ENCODE data around the gene ADARB2. TPM values are rescaled to one million over a fixed set of nuclear protein-coding genes. Genes with fewer than 3 reads are reported as not detected.

The ADARB2 gene
- total and polyA plus RNA-seq, 10 of the 15 experiments (the other 5 are each of a cell fraction or from before 2014, with no cell fraction given) = 0.02 to 4.1 (median 0.76) TPM

DNA sequence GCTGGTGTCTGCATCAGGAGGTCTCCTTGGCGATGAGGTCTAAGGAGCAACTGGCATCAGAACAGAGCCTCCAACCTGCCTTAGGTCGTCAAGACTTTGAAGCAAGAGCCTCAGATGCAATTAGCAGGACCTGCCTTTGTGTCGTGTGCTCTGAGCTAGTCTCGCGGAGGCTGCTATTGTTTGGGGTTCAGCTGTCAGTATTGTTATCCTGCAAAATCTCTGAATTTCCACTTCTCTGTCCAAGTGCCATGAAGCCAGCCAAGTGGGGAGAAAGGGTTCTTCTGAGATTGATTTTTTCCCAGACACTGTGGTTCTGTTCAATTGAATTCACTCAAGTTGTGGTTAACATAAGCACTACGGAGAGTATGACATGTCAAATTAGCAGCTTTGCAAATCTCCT, 78.7 kb downstream of the ADARB2 start (continued):
- TF ChIP-seq, protein P1, sequence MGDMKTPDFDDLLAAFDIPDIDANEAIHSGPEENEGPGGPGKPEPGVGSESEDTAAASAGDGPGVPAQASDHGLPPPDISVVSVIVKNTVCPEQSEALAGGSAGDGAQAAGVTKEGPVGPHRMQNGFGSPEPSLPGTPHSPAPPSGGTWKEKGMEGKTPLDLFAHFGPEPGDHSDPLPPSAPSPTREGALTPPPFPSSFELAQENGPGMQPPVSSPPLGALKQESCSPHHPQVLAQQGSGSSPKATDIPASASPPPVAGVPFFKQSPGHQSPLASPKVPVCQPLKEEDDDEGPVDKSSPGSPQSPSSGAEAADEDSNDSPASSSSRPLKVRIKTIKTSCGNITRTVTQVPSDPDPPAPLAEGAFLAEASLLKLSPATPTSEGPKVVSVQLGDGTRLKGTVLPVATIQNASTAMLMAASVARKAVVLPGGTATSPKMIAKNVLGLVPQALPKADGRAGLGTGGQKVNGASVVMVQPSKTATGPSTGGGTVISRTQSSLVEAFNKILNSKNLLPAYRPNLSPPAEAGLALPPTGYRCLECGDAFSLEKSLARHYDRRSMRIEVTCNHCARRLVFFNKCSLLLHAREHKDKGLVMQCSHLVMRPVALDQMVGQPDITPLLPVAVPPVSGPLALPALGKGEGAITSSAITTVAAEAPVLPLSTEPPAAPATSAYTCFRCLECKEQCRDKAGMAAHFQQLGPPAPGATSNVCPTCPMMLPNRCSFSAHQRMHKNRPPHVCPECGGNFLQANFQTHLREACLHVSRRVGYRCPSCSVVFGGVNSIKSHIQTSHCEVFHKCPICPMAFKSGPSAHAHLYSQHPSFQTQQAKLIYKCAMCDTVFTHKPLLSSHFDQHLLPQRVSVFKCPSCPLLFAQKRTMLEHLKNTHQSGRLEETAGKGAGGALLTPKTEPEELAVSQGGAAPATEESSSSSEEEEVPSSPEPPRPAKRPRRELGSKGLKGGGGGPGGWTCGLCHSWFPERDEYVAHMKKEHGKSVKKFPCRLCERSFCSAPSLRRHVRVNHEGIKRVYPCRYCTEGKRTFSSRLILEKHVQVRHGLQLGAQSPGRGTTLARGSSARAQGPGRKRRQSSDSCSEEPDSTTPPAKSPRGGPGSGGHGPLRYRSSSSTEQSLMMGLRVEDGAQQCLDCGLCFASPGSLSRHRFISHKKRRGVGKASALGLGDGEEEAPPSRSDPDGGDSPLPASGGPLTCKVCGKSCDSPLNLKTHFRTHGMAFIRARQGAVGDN (IDR thresholded peaks at IDR 0.05) = no peak
- TF ChIP-seq, protein P2, sequence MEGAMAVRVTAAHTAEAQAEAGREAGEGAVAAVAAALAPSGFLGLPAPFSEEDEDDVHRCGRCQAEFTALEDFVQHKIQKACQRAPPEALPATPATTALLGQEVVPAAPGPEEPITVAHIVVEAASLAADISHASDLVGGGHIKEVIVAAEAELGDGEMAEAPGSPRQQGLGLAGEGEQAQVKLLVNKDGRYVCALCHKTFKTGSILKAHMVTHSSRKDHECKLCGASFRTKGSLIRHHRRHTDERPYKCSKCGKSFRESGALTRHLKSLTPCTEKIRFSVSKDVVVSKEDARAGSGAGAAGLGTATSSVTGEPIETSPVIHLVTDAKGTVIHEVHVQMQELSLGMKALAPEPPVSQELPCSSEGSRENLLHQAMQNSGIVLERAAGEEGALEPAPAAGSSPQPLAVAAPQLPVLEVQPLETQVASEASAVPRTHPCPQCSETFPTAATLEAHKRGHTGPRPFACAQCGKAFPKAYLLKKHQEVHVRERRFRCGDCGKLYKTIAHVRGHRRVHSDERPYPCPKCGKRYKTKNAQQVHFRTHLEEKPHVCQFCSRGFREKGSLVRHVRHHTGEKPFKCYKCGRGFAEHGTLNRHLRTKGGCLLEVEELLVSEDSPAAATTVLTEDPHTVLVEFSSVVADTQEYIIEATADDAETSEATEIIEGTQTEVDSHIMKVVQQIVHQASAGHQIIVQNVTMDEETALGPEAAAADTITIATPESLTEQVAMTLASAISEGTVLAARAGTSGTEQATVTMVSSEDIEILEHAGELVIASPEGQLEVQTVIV (IDR thresholded peaks at IDR 0.05; ENCODE audit: borderline replicate concordance, partially characterized antibody) = no peak
- TF ChIP-seq POLR2AphosphoS5 (IDR thresholded peaks at IDR 0.05; ENCODE audit: low read length) = no peak
- TF ChIP-seq CHD4 (IDR thresholded peaks at IDR 0.05) = no peak

DNA sequence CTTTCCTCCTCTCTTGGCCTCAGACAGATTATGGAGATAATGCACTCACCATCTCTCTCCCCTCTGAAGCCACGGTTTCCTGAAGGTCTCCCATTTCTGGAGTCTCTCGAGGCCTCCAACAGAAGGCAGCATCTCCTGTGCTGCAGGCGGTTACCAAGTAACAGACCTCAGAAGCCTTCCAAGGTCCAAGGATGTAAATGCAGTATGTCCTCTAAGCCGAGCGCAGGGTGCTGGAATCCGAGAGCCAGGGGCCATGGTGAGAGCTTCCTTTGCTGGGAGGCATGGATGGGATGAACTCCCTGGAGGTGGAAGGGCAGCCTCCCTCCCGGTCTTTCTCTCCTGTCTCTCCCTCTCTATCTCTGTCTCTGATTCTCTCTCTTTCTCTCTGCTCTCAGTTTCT, 79.8 kb downstream of the ADARB2 start:
- no peak overlapping the region for H3K9ac ChIP-seq (ENCODE audit: control insufficient read depth, insufficient read depth, low read length)
- FAIRE-seq = no peak
- H3K4me1 ChIP-seq (ENCODE audit: control insufficient read depth, insufficient read depth, low read length) = peaks cover 11% of the 10 kb centered on the region
- H3K27ac ChIP-seq (ENCODE audit: control insufficient read depth, insufficient read depth) = no peak overlapping the region
- CTCF ChIA-PET = no interaction called here
- in situ Hi-C loops (cut with MboI) = no loop called here
- intact Hi-C loops (cut with micrococcal nuclease; ENCODE audit: unreplicated experiment) = no loop called here
- no peak for DNase-seq (ENCODE audit: low read depth, low spot score)
- no TSS peak for BruUV-seq (replicated peaks)
- H3K4me2 ChIP-seq (ENCODE audit: control insufficient read depth, insufficient read depth) = no peak overlapping the region
- RAD21 ChIA-PET (ENCODE audit: unreplicated experiment) = no interaction called here
- H3K36me3 ChIP-seq (ENCODE audit: control insufficient read depth in 2 of 2, insufficient read depth in 2 of 2, low read length in 1 of 2) = no peaks in the 10 kb centered on the region; a peak in 1 of 4 replicates
- H2AFZ ChIP-seq (ENCODE audit: control insufficient read depth, low read depth, low read length) = no peak overlapping the region
- POLR2A ChIA-PET = interaction anchor here (0.8 kb wide), 1 partner anchor 17 kb away, joined by 4 read pairs; no protein-coding TSS in a partner anchor
- 61% methylated on average over 7 of the region's 7 CpGs for WGBS (ENCODE audit: insufficient coverage, insufficient replicate concordance, low lambda C conversion rate, missing lambda C conversion rate)
- H4K20me1 ChIP-seq (ENCODE audit: control insufficient read depth, insufficient read depth) = no peaks in the 10 kb centered on the region
- ATAC-seq = no peak
- H3K79me2 ChIP-seq (ENCODE audit: control insufficient read depth, insufficient read depth, low read length) = no peaks in the 10 kb centered on the region
- SMC1A ChIA-PET (ENCODE audit: uncharacterized antibody, unreplicated experiment) = no interaction called here
- H3K4me3 ChIP-seq = no peak overlapping the region
- H3K9me3 ChIP-seq (replicated peaks; ENCODE audit: control insufficient read depth, insufficient read depth, low read length) = no peaks in the 10 kb centered on the region
- H3K27me3 ChIP-seq (replicated peaks in 1 of 2; ENCODE audit: control insufficient read depth in 2 of 2, insufficient read depth in 2 of 2, low read length in 1 of 2) = no peaks in the 10 kb centered on the region
- TF ChIP-seq TCF7 (IDR thresholded peaks at IDR 0.05; ENCODE audit: borderline replicate concordance) (no peak), WRNIP1 (IDR thresholded peaks at IDR 0.05; ENCODE audit: borderline replicate concordance, low read depth, low read length) (no peak), RAD21 (IDR thresholded peaks at IDR 0.05; ENCODE audit: insufficient read depth, low read depth, low read length) (no peak), CEBPZ (IDR thresholded peaks at IDR 0.05; ENCODE audit: low read depth, low read length) (no peak), ZNF622 (IDR thresholded peaks at IDR 0.05) (no peak), ATF3 (IDR thresholded peaks at IDR 0.05; ENCODE audit: borderline replicate concordance, extremely low read depth, low read depth, low read length) (no peak), RELA (IDR thresholded peaks at IDR 0.05; ENCODE audit: borderline replicate concordance, partially characterized antibody) (no peak), ESRRA (IDR thresholded peaks at IDR 0.05; ENCODE audit: low read length) (no peak)

All from GM12878 (cell line).